HCT116 (cell line): ENCODE data around the gene MAP2K1. TPM values are rescaled to one million over a fixed set of nuclear protein-coding genes. Genes with fewer than 3 reads are reported as not detected.

Experiments used
- ATAC-seq: fragments of 200-7000 bp; cut with Tn5 transposase; 2 replicates; pipeline ENCODE4 v1.9.1; 2020; ENCODE audit warnings: mild to moderate bottlenecking, moderate library complexity
- BruUV-seq: library from RNA; stranded (reverse); fragments of 400-500 nt; replicated peaks from 2 replicates; lab custom pipeline; 2021; lab: Mats Ljungman, UMichigan
- CTCF ChIA-PET: fragments of 300-600 bp; sonication (Branson Sonifier 250); formaldehyde crosslinking; loops from one replicate; lab custom pipeline; 2021; ENCODE audit warnings: antibody characterized with exemption; lab: Charles Lee
- POLR2A ChIA-PET: fragments of 300-600, 350-600 bp; sonication (Branson Sonifier 250); formaldehyde crosslinking; loops from one replicate; lab custom pipeline; 2021; ENCODE audit warnings: antibody characterized with exemption; lab: Charles Lee
- RAD21 ChIA-PET, 2 experiments: fragments of 300-600 bp; sonication (Branson Sonifier 250); formaldehyde crosslinking; loops; one replicate each; lab custom pipeline; 2023; ENCODE audit warnings: low total read pairs in 2 of 2; ENCODE audit not compliant: uncharacterized antibody in 2 of 2, unreplicated experiment in 2 of 2, low non-redundant PET in 1 of 2; lab: Charles Lee
- DNase-seq: peaks from one replicate; pipeline ENCODE4 v3.0.0-alpha.2; 2010; ENCODE audit warnings: low read depth, low spot score
- H2AFZ ChIP-seq: fragments of 200-600 bp; shearing (Covaris generic), sonication (generic); 2 replicates; pipeline ENCODE4 v1.6.1; 2017; ENCODE audit warnings: low read depth, mixed run types, mixed read lengths, antibody characterized with exemption, low read length; ENCODE audit not compliant: poor library complexity, severe bottlenecking
- H3K27ac ChIP-seq: 2 replicates; pipeline ENCODE4 v1.5.1; 2012; ENCODE audit warnings: low read depth, low read length
- H3K27me3 ChIP-seq: fragments of 200-600 bp; sonication (generic); 2 replicates; pipeline ENCODE4 v1.6.1; 2016; ENCODE audit warnings: mixed run types, low read length, mixed read lengths; ENCODE audit not compliant: insufficient read depth
- H3K36me3 ChIP-seq, 2 experiments: fragments of 200-500 bp in 1 of 2; fragments of 200-600 bp in 1 of 2; sonication (Bioruptor generic) in 1 of 2; sonication (generic) in 1 of 2; 2 replicates each; pipeline versions ENCODE4 v1.5.1 to v1.6.1; 2014 to 2016; ENCODE audit warnings: low read length in 2 of 2, inconsistent platforms in 1 of 2, mixed read lengths in 1 of 2, mixed run types in 1 of 2; ENCODE audit not compliant: insufficient read depth in 2 of 2, control insufficient read depth in 1 of 2
- H3K4me1 ChIP-seq, 2 experiments: fragments of 200-600 bp in 1 of 2; sonication (generic) in 1 of 2; 2 replicates each; pipeline versions ENCODE4 v1.5.1 to v1.6.1; 2012 to 2017; ENCODE audit warnings: low read length in 2 of 2, inconsistent platforms in 1 of 2, mild to moderate bottlenecking in 1 of 2, mixed read lengths in 1 of 2, mixed run types in 1 of 2, moderate library complexity in 1 of 2; ENCODE audit not compliant: insufficient read depth in 2 of 2, control insufficient read depth in 1 of 2
- H3K4me2 ChIP-seq: fragments of 200-600 bp; sonication (generic); 2 replicates; pipeline ENCODE4 v1.6.1; 2017; ENCODE audit warnings: mixed run types, low read length, mixed read lengths
- H3K4me3 ChIP-seq, 2 experiments: fragments of 200-600 bp in 1 of 2; sonication (generic) in 1 of 2; replicated peaks in 1 of 2; 2 replicates each; pipeline ENCODE4 v1.5.1; 2011 to 2016; ENCODE audit warnings: low read length in 2 of 2, control low read depth in 1 of 2, low read depth in 1 of 2, mild to moderate bottlenecking in 1 of 2, mixed read lengths in 1 of 2, mixed run types in 1 of 2
- H3K79me2 ChIP-seq: fragments of 200-600 bp; sonication (generic); 2 replicates; pipeline ENCODE4 v1.6.1; 2017; ENCODE audit warnings: mild to moderate bottlenecking, mixed run types, low read length, moderate library complexity, mixed read lengths; ENCODE audit not compliant: insufficient read depth
- H3K9ac ChIP-seq: fragments of 200-600 bp; sonication (generic); 2 replicates; pipeline ENCODE4 v1.6.1; 2016; ENCODE audit warnings: low read length, mixed read lengths
- H3K9me2 ChIP-seq: fragments of 200-600 bp; sonication (generic), shearing (Covaris generic); 2 replicates; pipeline ENCODE4 v1.6.1; 2017; ENCODE audit warnings: mixed run types, mild to moderate bottlenecking, moderate library complexity; ENCODE audit not compliant: insufficient read depth
- H3K9me3 ChIP-seq, 2 experiments: fragments of 200-500 bp in 1 of 2; fragments of 200-600 bp in 1 of 2; sonication (Bioruptor generic) in 1 of 2; sonication (generic) in 1 of 2; 2 replicates each; pipeline ENCODE4 v1.6.1; 2014 to 2017; ENCODE audit warnings: low read length in 2 of 2, mixed read lengths in 2 of 2, inconsistent platforms in 1 of 2, low read depth in 1 of 2, mild to moderate bottlenecking in 1 of 2, mixed run types in 1 of 2, moderate library complexity in 1 of 2; ENCODE audit not compliant: control insufficient read depth in 1 of 2, insufficient read depth in 1 of 2
- H4K20me1 ChIP-seq: fragments of 200-600 bp; sonication (generic), shearing (Covaris generic); 2 replicates; pipeline ENCODE4 v1.6.1; 2017; ENCODE audit warnings: mixed run types, mild to moderate bottlenecking, moderate library complexity; ENCODE audit not compliant: insufficient read depth
- CTCF ChIP-seq, 3 experiments: fragments of 200-600 bp in 1 of 3; sonication (generic) in 1 of 3; IDR thresholded peaks in 2 of 3; conservative IDR thresholded peaks in 1 of 3; 2 replicates each; pipeline ENCODE4 v1.5.1; 2012 to 2017; ENCODE audit warnings: low read depth in 2 of 3, low read length in 2 of 3, antibody characterized with exemption in 1 of 3, borderline replicate concordance in 1 of 3, control low read depth in 1 of 3, mild to moderate bottlenecking in 1 of 3, mixed read lengths in 1 of 3, mixed run types in 1 of 3, moderate library complexity in 1 of 3; ENCODE audit not compliant: insufficient read depth in 1 of 3
- EGR1 ChIP-seq: IDR thresholded peaks from 2 replicates; pipeline ENCODE4 v1.6.1; 2012; ENCODE audit warnings: low read depth
- ELF1 ChIP-seq: IDR thresholded peaks from 2 replicates; pipeline ENCODE4 v1.6.1; 2012; ENCODE audit warnings: low read depth, borderline replicate concordance
- EZH2phosphoT487 ChIP-seq: fragments of 200-600 bp; IDR thresholded peaks from 2 replicates; pipeline ENCODE4 v1.6.1; 2018; ENCODE audit warnings: antibody characterized with exemption, borderline replicate concordance
- JUND ChIP-seq: IDR thresholded peaks from 2 replicates; pipeline ENCODE4 v1.6.1; 2012
- MAX ChIP-seq: IDR thresholded peaks from 2 replicates; pipeline ENCODE4 v1.6.1; 2012
- POLR2A ChIP-seq: IDR thresholded peaks from 2 replicates; pipeline ENCODE4 v1.7.0; 2011; ENCODE audit warnings: borderline replicate concordance; ENCODE audit not compliant: insufficient read depth, insufficient read length; ENCODE audit errors: extremely low read depth
- POLR2AphosphoS5 ChIP-seq: IDR thresholded peaks from 2 replicates; pipeline ENCODE4 v1.6.1; 2011; ENCODE audit warnings: mild to moderate bottlenecking, low read depth, low read length, moderate library complexity
- RAD21 ChIP-seq: IDR thresholded peaks from 2 replicates; pipeline ENCODE4 v1.6.1; 2012; ENCODE audit warnings: low read depth, mild to moderate bottlenecking
- REST ChIP-seq: IDR thresholded peaks from 2 replicates; pipeline ENCODE4 v1.6.1; 2012; ENCODE audit warnings: low read depth
- SIN3A ChIP-seq: IDR thresholded peaks from 2 replicates; pipeline ENCODE4 v1.6.1; 2012; ENCODE audit warnings: low read depth
- TCF7L2 ChIP-seq: IDR thresholded peaks from 2 replicates; pipeline ENCODE4 v1.7.0; 2011; ENCODE audit warnings: borderline replicate concordance, inconsistent platforms; ENCODE audit not compliant: insufficient read depth, insufficient read length; ENCODE audit errors: extremely low read depth
- ZNF274 ChIP-seq: fragments of 200-500 bp; sonication (Bioruptor generic); IDR thresholded peaks from 2 replicates; pipeline ENCODE4 v1.6.1; 2014; ENCODE audit warnings: mild to moderate bottlenecking, low read depth, low read length, inconsistent platforms
- intact Hi-C: fragments of 100-400 bp; cut with micrococcal nuclease; formaldehyde crosslinking; loops from 2 replicates; pipeline ENCODE4 v1.10.0; 2022
- total RNA-seq: library from RNA; stranded (reverse); gene quantifications from one replicate; pipeline ENCODE4 v1.2.1, GENCODE V29; 2021; ENCODE audit not compliant: unreplicated experiment

The MAP2K1 gene
- total RNA-seq, 1 experiment from 2014 or later = 52.3 TPM

- Histone ChIP-seq H3K4me3 (no peak overlapping the region), H3K9me2 (no peaks in the 10 kb centered on the region), H3K79me2 (peaks cover 90% of the 10 kb centered on the region), H2AFZ (no peak overlapping the region), H3K36me3 (no peaks in the 10 kb centered on the region), H3K4me2 (no peak overlapping the region), H3K9ac (no peak overlapping the region), H4K20me1 (peaks cover 10% of the 10 kb centered on the region; the same call in 1 of the 2 replicates), H3K9me3 (no peaks in the 10 kb centered on the region), H3K27ac (no peak overlapping the region), H3K4me1 (peaks cover 0 to 10% of the 10 kb centered on the region in 2 experiments; a peak in 2 of 4 replicates), H3K27me3 (no peaks in the 10 kb centered on the region)
- no TSS peak for BruUV-seq
- DNase-seq = no peak
- ATAC-seq = no peak
- POLR2A ChIA-PET = no interaction called here
- CTCF ChIA-PET = interaction anchor here (1.2 kb wide), 1 partner anchor 15 kb away, joined by 3 read pairs; no protein-coding TSS in a partner anchor
- intact Hi-C loops = no loop called here
- TF ChIP-seq RAD21 (no peak), JUND (0 out of 2 replicates have a peak, but pooled peaks have one; percentile 12)
- RAD21 ChIA-PET = no interaction called here
Observed at GRCh38 chr15:66401130-66402021, 14.7 kb downstream of the MAP2K1 start.

GRCh38 chr15:66402761-66403284, 16.1 kb downstream of the MAP2K1 start:
- Histone ChIP-seq H3K27ac (no peak overlapping the region), H3K9me2 (no peaks in the 10 kb centered on the region), H3K27me3 (no peaks in the 10 kb centered on the region), H3K36me3 (no peaks in the 10 kb centered on the region), H4K20me1 (peaks cover 10% of the 10 kb centered on the region; the same call in 1 of the 2 replicates), H3K9ac (no peak overlapping the region), H3K9me3 (no peaks in the 10 kb centered on the region), H3K4me1 (peaks cover 0 to 10% of the 10 kb centered on the region in 2 experiments; a peak in 2 of 4 replicates), H3K79me2 (peaks cover 94% of the 10 kb centered on the region), H3K4me2 (no peak overlapping the region), H2AFZ (no peak overlapping the region), H3K4me3 (no peak overlapping the region)
- intact Hi-C loops = no loop called here
- BruUV-seq = no TSS peak
- ATAC-seq (no peak), DNase-seq (no peak)
- ChIA-PET CTCF (interaction anchor here (1.3 kb wide), 1 partner anchor 16 kb away, joined by 5 read pairs; the partner anchor contains the start of gene MAP2K1), POLR2A (no interaction called here), RAD21 (no interaction called here)
- TF ChIP-seq MAX (no peak), ZNF274 (no peak), POLR2AphosphoS5 (no peak), ELF1 (no peak), EZH2phosphoT487 (no peak), SIN3A (no peak), POLR2A (no peak), EGR1 (no peak), CTCF (IDR thresholded peaks at IDR 0.05 in 2 of 3, conservative IDR thresholded peaks at IDR 0.05 in 1 of 3; ENCODE audit: borderline replicate concordance in 1 of 3, insufficient read depth in 1 of 3, low read depth in 2 of 3, low read length in 2 of 3) (no peak), TCF7L2 (no peak), REST (no peak)
